A549 (cell line): Measurements from ENCODE around the gene ATN1.

ENCODE experiments used
- BHLHE40 ChIP-seq: IDR thresholded peaks from 2 replicates; pipeline ENCODE4 v1.6.1; 2012; ENCODE audit warnings: low read depth, low read length, inconsistent platforms
- CEBPB ChIP-seq, 2 experiments: fragments of >200 bp in 1 of 2; sonication (Bioruptor Twin) in 1 of 2; formaldehyde crosslinking in 1 of 2; IDR thresholded peaks; 2 replicates each; pipeline ENCODE4 v1.6.1; 2012 to 2016
- HEYL ChIP-seq: fragments of 250-450 bp; sonication (Bioruptor Pico); IDR thresholded peaks from 2 replicates; pipeline ENCODE4 v1.8.0; 2021; ENCODE audit warnings: mild to moderate bottlenecking, moderate library complexity
- PHF8 ChIP-seq: fragments of 200-600 bp; sonication (generic); IDR thresholded peaks from 2 replicates; pipeline ENCODE4 v1.6.1; 2016; ENCODE audit warnings: low read depth, mild to moderate bottlenecking, antibody characterized with exemption, moderate library complexity, borderline replicate concordance
- POLR2A ChIP-seq: IDR thresholded peaks from 2 replicates; pipeline ENCODE4 v1.6.1; 2012; ENCODE audit warnings: mild to moderate bottlenecking, low read length
- POLR2AphosphoS2 ChIP-seq: conservative IDR thresholded peaks from 2 replicates; pipeline ENCODE4 v1.6.1; 2012; ENCODE audit warnings: low read length, improper control_type of control experiment, inconsistent platforms
- RAD21 ChIP-seq, 2 experiments: fragments of >200 bp in 1 of 2; sonication (Bioruptor Twin) in 1 of 2; formaldehyde crosslinking in 1 of 2; IDR thresholded peaks in 1 of 2; conservative IDR thresholded peaks in 1 of 2; 2 replicates in 1 of 2; 3 replicates in 1 of 2; pipeline ENCODE4 v1.6.1; 2012 to 2018; ENCODE audit warnings: inconsistent platforms in 1 of 2
- RCOR1 ChIP-seq: fragments of 150-350 bp; IDR thresholded peaks from 2 replicates; pipeline ENCODE4 v1.6.1; 2014; ENCODE audit warnings: antibody characterized with exemption, low read length, low read depth
- SMC3 ChIP-seq: fragments of >200 bp; sonication (Bioruptor Twin); formaldehyde crosslinking; IDR thresholded peaks from 3 replicates; pipeline ENCODE4 v1.6.1; 2018; ENCODE audit warnings: inconsistent platforms
- TF ChIP-seq, protein P1 (sequence below): fragments of 250-450 bp; sonication (Bioruptor Pico); IDR thresholded peaks from 2 replicates; pipeline ENCODE4 v1.5.0; 2021; ENCODE audit warnings: mild to moderate bottlenecking, moderate library complexity, borderline replicate concordance
- TF ChIP-seq, protein P2 (sequence below): fragments of >200 bp; sonication (Bioruptor Twin); formaldehyde crosslinking; IDR thresholded peaks from 3 replicates; pipeline ENCODE4 v1.5.1; 2016
- TF ChIP-seq, protein P3 (sequence below): IDR thresholded peaks from 2 replicates; pipeline ENCODE4 v1.6.1; 2012
- TF ChIP-seq, protein P4 (sequence below): IDR thresholded peaks from 2 replicates; pipeline ENCODE4 v1.6.1; 2012
- TF ChIP-seq, protein P5 (sequence below): fragments of 450-650 bp; IDR thresholded peaks from 2 replicates; pipeline ENCODE4 v1.6.1; 2014; ENCODE audit warnings: antibody characterized with exemption

DNA sequence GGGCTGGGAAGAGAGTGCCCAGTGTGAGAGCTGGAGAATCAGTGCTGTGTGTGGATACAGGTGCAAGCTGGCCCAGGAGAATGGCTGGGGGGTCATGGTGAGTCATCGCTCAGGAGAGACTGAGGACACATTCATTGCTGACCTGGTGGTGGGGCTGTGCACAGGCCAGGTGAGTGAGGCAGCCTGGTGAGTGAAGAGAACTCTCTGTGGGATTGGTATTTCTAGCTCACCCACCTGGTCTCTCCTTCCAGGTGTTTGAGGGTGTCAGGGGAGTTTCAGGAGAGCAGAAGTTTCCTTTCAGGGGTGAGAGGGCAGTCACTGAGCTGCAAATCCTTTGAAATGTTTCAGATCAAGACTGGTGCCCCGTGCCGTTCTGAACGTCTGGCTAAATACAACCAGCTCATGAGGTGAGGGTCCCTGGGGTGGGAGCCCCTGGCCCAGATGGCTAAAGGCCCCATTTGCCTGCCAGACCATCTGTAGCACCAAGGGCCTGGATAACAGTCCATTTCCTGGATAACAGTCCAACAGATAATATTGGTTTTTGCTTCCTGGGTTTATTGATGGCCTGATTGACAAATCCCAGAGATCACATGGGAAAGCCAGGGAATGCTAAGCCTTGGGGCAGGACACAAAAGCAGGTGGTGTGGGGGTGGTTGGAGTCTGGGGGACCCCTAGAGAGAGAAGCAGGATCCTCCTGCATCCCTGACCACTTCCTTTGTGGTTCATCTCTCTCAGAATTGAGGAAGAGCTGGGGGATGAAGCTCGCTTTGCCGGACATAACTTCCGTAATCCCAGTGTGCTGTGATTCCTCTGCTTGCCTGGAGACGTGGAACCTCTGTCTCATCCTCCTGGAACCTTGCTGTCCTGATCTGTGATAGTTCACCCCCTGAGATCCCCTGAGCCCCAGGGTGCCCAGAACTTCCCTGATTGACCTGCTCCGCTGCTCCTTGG lies 5.5 kb upstream of the ATN1 start:
- TF ChIP-seq, protein P1, sequence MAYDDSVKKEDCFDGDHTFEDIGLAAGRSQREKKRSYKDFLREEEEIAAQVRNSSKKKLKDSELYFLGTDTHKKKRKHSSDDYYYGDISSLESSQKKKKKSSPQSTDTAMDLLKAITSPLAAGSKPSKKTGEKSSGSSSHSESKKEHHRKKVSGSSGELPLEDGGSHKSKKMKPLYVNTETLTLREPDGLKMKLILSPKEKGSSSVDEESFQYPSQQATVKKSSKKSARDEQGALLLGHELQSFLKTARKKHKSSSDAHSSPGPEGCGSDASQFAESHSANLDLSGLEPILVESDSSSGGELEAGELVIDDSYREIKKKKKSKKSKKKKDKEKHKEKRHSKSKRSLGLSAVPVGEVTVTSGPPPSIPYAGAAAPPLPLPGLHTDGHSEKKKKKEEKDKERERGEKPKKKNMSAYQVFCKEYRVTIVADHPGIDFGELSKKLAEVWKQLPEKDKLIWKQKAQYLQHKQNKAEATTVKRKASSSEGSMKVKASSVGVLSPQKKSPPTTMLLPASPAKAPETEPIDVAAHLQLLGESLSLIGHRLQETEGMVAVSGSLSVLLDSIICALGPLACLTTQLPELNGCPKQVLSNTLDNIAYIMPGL (CRISPR knock-in tag) = no peak
- no peak for TF ChIP-seq RAD21 (conservative IDR thresholded peaks at IDR 0.05 in 1 of 2, IDR thresholded peaks at IDR 0.05 in 1 of 2)
- no peak for TF ChIP-seq POLR2A
- TF ChIP-seq, protein P2, sequence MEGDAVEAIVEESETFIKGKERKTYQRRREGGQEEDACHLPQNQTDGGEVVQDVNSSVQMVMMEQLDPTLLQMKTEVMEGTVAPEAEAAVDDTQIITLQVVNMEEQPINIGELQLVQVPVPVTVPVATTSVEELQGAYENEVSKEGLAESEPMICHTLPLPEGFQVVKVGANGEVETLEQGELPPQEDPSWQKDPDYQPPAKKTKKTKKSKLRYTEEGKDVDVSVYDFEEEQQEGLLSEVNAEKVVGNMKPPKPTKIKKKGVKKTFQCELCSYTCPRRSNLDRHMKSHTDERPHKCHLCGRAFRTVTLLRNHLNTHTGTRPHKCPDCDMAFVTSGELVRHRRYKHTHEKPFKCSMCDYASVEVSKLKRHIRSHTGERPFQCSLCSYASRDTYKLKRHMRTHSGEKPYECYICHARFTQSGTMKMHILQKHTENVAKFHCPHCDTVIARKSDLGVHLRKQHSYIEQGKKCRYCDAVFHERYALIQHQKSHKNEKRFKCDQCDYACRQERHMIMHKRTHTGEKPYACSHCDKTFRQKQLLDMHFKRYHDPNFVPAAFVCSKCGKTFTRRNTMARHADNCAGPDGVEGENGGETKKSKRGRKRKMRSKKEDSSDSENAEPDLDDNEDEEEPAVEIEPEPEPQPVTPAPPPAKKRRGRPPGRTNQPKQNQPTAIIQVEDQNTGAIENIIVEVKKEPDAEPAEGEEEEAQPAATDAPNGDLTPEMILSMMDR = no peak
- TF ChIP-seq, protein P3, sequence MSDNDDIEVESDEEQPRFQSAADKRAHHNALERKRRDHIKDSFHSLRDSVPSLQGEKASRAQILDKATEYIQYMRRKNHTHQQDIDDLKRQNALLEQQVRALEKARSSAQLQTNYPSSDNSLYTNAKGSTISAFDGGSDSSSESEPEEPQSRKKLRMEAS = no peak
- no peak for TF ChIP-seq BHLHE40
- no peak for TF ChIP-seq CEBPB (IDR thresholded peaks at IDR 0.05)
- no peak for TF ChIP-seq HEYL
- no peak for TF ChIP-seq SMC3
- TF ChIP-seq, protein P4, sequence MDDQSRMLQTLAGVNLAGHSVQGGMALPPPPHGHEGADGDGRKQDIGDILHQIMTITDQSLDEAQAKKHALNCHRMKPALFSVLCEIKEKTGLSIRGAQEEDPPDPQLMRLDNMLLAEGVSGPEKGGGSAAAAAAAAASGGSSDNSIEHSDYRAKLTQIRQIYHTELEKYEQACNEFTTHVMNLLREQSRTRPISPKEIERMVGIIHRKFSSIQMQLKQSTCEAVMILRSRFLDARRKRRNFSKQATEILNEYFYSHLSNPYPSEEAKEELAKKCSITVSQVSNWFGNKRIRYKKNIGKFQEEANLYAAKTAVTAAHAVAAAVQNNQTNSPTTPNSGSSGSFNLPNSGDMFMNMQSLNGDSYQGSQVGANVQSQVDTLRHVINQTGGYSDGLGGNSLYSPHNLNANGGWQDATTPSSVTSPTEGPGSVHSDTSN = no peak
- TF ChIP-seq RCOR1 = no peak
- no peak for TF ChIP-seq POLR2AphosphoS2
- TF ChIP-seq PHF8 = no peak
- TF ChIP-seq, protein P5, sequence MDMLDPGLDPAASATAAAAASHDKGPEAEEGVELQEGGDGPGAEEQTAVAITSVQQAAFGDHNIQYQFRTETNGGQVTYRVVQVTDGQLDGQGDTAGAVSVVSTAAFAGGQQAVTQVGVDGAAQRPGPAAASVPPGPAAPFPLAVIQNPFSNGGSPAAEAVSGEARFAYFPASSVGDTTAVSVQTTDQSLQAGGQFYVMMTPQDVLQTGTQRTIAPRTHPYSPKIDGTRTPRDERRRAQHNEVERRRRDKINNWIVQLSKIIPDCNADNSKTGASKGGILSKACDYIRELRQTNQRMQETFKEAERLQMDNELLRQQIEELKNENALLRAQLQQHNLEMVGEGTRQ = no peak
